ENCODE results near the gene STAU1. TPM values are rescaled to one million over a fixed set of nuclear protein-coding genes. Genes with fewer than 3 reads are reported as not detected.

Gene STAU1
- total RNA-seq, 1 donor from 2014 or later = 88.1 TPM

Other genes starting within 250 kb of the STAU1 start
- gene CSE1L, start 142.0 kb downstream of the STAU1 start, total RNA-seq = 62.3 TPM
- 33.2 TPM for gene DDX27, start 31.1 kb upstream of the STAU1 start, total RNA-seq
- 46.2 TPM for gene ZNFX1, start 89.7 kb upstream of the STAU1 start, total RNA-seq

All from ureter (tissue), 1 donor.